Esophagus squamous epithelium (tissue), 5 donors: ENCODE measurements around the gene SLC35F3. TPM values are rescaled to one million over a fixed set of nuclear protein-coding genes. Genes with fewer than 3 reads are reported as not detected.

ENCODE experiments used
- DNase-seq: peaks from one replicate; lab custom pipeline; 2025; lab: John Stamatoyannopoulos, UW
- H3K27ac ChIP-seq, 4 donors: fragments of 200-600 bp; sonication (generic); one replicate each; pipeline ENCODE4 v1.5.1; 2016 to 2019; ENCODE audit warnings: mild to moderate bottlenecking in 1 of 4
- H3K27me3 ChIP-seq, 4 donors: fragments of 200-600 bp; sonication (generic); 1 replicate in 3 of 4; 2 replicates in 1 of 4; pipeline versions ENCODE4 v1.5.1 to v1.6.0; 2017 to 2021; ENCODE audit warnings: antibody characterized with exemption in 1 of 4
- H3K36me3 ChIP-seq, 3 donors: fragments of 200-600 bp; sonication (generic); one replicate each; pipeline ENCODE4 v1.5.1; 2016 to 2019
- H3K4me1 ChIP-seq, 3 donors: fragments of 200-600 bp; sonication (generic); one replicate each; pipeline ENCODE4 v1.5.1; 2017 to 2019
- H3K4me3 ChIP-seq, 4 donors: fragments of 200-600 bp; sonication (generic); 1 replicate in 3 of 4; 2 replicates in 1 of 4; pipeline ENCODE4 v1.5.1; 2016 to 2019; ENCODE audit warnings: mild to moderate bottlenecking in 2 of 4, moderate library complexity in 1 of 4
- H3K9me3 ChIP-seq, 3 donors: fragments of 200-600 bp; sonication (generic); one replicate each; pipeline ENCODE4 v1.5.1; 2016 to 2019
- POLR2A ChIP-seq, 4 donors: fragments of 450-650 bp; IDR thresholded peaks; one replicate each; pipeline ENCODE4 v1.6.1; 2017; ENCODE audit warnings: antibody characterized with exemption in 4 of 4, mild to moderate bottlenecking in 4 of 4, moderate library complexity in 3 of 4
- WGBS, 2 donors: methylation state at CpG; one replicate each; pipeline ENCODE4 v1.1.5; 2018; 5-methylcytosine and 5-hydroxymethylcytosine counted together
- intact Hi-C: fragments of 100-400 bp; cut with DNase I; formaldehyde crosslinking; loops from one replicate; pipeline ENCODE4 v1.15.0; 2022
- total RNA-seq, 4 donors: library from RNA; depleted of rRNA; stranded (reverse); fragments of >200 nt; gene quantifications; one replicate each; pipeline ENCODE4 v1.1.0, GENCODE V29; 2016
- TF ChIP-seq, protein P1 (sequence below), 6 experiments: fragments of 450-650 bp in 4 of 6; fragments of 200-600 bp in 2 of 6; sonication (generic) in 2 of 6; IDR thresholded peaks; one replicate each; pipeline ENCODE4 v1.5.1; 2016 to 2019; ENCODE audit warnings: antibody characterized with exemption in 6 of 6, mild to moderate bottlenecking in 4 of 6, moderate library complexity in 4 of 6
- donor health status: DM: yes; HTN: yes; CAD: no.

The SLC35F3 gene
- total RNA-seq, 4 donors from 2014 or later: 0.13 to 0.99 (median 0.55) TPM

DNA sequence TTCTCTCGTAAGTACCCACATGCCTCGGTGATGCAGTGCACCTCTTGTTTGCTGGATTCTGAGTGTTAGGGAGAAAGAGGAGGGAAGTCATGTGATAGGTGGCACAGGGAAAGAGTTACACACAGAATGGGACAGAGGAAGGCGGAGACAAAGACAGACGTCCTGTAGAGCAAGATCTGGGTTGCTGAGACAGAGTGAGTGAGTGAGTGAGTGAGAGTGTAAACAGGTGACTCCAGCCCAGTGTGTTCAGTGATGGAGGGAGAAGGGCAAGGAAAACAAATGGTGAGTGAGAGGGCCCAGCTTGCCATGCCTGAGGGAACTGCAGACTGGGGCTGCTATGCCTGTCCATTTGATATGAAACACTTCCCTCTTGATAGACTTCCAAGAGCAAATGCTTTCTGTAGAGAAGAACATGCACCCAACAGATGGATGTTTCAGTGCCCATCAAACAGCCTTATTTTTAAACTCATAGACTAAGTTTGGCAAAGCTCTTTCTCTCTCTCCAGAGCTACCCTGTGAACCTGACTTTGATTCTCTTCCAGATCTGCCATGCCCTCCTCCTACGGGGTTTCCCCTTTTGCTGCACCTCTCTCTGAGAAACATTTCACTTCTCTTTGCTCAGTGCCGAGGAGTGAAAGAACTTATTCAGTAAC, 258.9 kb downstream of the SLC35F3 start:
- no peak for DNase-seq
- WGBS, 2 donors: 30 to 60% methylated on average over 6 of the region's 6 CpGs
- Histone ChIP-seq H3K27me3 (peaks cover 0 to 52% (median 0%) of the 10 kb centered on the region in 4 donors), H3K9me3 (no peaks in the 10 kb centered on the region), H3K4me3 (no peak overlapping the region), H3K4me1 (no peaks in the 10 kb centered on the region), H3K27ac (no peak overlapping the region), H3K36me3 (no peaks in the 10 kb centered on the region)
- intact Hi-C loops: no loop called here
- TF ChIP-seq, protein P1, sequence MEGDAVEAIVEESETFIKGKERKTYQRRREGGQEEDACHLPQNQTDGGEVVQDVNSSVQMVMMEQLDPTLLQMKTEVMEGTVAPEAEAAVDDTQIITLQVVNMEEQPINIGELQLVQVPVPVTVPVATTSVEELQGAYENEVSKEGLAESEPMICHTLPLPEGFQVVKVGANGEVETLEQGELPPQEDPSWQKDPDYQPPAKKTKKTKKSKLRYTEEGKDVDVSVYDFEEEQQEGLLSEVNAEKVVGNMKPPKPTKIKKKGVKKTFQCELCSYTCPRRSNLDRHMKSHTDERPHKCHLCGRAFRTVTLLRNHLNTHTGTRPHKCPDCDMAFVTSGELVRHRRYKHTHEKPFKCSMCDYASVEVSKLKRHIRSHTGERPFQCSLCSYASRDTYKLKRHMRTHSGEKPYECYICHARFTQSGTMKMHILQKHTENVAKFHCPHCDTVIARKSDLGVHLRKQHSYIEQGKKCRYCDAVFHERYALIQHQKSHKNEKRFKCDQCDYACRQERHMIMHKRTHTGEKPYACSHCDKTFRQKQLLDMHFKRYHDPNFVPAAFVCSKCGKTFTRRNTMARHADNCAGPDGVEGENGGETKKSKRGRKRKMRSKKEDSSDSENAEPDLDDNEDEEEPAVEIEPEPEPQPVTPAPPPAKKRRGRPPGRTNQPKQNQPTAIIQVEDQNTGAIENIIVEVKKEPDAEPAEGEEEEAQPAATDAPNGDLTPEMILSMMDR (IDR thresholded peaks at IDR 0.05): no peak
- no peak for TF ChIP-seq POLR2A (IDR thresholded peaks at IDR 0.05)

DNA sequence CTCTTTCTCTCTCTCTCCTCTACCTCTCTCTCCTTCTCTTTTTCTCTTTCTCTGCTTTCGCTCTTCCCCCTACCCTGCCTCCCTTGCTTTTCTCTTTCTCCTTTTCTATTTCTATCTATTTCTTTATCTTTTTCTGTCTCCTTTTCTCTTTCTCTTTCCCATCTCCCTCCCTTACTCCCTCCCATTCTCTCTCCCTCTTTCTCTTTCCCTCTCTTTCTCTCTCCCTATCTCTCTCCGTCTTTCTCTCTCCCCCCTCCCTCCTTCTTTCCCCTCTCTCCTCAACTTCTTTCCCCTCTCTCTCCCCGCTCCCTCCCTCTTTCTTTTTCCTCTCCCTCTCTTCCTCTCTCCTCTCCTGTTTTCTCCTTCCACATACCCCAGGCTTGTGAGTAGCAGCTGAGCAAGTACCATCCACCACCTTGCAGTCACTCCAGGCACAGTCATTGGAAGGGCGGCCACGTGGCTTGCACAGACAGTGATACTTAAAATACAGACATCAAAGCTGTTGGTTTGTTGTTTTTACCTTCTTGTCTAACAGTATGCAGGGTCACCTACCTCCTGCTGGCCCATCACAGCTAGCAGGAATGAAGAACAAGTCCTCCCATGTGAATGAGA, 259.7 kb downstream of the SLC35F3 start:
- intact Hi-C loops: no loop called here
- Histone ChIP-seq H3K4me1 (no peaks in the 10 kb centered on the region), H3K27me3 (peaks cover 0 to 53% (median 0%) of the 10 kb centered on the region in 4 donors), H3K9me3 (no peaks in the 10 kb centered on the region), H3K36me3 (no peaks in the 10 kb centered on the region), H3K27ac (no peak overlapping the region), H3K4me3 (no peak overlapping the region)
- TF ChIP-seq, protein P1 (IDR thresholded peaks at IDR 0.05): no peak
- no peak for TF ChIP-seq POLR2A (IDR thresholded peaks at IDR 0.05)
- DNase-seq: no peak
- 56 to 62% methylated on average over 5 of the region's 5 CpGs for WGBS, 2 donors

DNA sequence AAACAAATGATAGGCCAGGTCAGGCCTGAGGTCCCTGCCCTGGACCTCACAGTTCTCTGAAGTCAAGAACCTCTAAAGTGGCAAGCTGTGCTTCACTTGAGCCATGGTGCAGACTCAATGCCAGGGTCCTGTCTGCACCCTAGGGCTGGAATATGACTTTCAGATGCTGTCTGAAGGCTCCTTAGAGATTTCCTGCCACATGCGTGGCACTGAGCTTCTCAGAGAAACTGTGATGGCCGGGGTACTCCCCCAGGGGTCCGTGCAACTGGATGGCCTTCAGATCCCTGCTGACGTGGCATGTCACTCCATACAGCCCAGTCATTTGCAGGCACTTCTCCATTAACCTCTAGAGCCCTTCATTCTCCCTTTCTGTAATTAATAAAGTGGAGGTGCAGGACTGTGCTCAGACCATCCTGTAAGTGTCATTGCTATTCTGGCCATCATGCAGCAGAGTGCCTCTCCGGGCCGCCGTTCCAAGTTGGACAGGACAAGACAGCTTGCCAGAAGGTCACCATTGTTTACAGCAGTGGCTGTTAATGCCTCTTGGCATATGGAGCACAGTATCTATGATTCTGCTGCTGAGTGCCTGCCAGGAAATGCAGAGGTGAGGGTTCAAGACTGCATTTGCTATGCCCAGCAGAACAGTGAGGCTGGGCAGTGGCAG, 263.7 kb downstream of the SLC35F3 start:
- Histone ChIP-seq H3K4me3 (no peak overlapping the region), H3K27me3 (peaks cover 0 to 45% (median 0%) of the 10 kb centered on the region in 4 donors), H3K36me3 (no peaks in the 10 kb centered on the region), H3K27ac (no peak overlapping the region), H3K9me3 (no peaks in the 10 kb centered on the region), H3K4me1 (no peaks in the 10 kb centered on the region)
- TF ChIP-seq, protein P1 (IDR thresholded peaks at IDR 0.05): no peak
- TF ChIP-seq POLR2A (IDR thresholded peaks at IDR 0.05): no peak
- DNase-seq: no peak
- intact Hi-C loops: no loop called here
- WGBS, 2 donors: 68% methylated on average over 4 of the region's 7 CpGs; no CpG with 5 or more reads in 1 of the 2 donors

DNA sequence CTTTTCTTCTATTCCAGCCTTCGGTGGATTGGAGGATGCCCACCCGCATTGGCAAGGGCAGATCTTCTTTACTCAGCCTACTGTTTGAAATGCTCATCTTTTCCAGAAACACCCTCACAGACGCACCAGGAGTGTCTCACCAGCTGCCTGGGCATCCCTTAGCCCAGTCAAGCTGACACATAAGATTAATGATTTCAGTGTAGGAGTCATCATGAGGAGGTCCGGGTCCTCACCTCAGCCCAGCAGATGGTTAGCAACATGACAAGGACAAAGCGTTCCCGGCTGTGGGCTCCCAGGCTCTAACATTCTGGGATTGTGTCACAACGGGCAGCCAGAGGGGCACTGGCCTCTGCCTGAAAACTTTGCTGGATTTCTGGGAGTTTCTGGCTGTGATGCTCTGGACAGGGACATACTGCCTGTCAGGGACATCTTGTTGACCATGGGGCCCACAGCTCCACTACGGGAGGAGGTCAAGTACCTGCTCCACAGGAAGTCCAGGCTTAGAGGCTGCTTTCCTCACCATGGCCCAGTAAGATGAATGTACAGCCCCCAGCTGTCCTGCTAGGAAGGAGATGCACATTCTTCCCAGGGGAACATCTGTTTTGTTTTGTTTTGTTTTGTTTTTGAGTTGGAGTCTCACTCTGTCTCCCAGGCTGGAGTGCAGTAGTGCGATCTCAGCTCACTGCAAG, 264.8 kb downstream of the SLC35F3 start:
- Histone ChIP-seq H3K27me3 (peaks cover 0 to 42% (median 0%) of the 10 kb centered on the region in 4 donors), H3K9me3 (no peaks in the 10 kb centered on the region), H3K36me3 (no peaks in the 10 kb centered on the region), H3K27ac (no peak overlapping the region), H3K4me1 (no peaks in the 10 kb centered on the region), H3K4me3 (no peak overlapping the region)
- 80 to 95% methylated on average over 5 to 7 of the region's 9 CpGs for WGBS, 2 donors
- no peak for DNase-seq
- intact Hi-C loops: no loop called here
- TF ChIP-seq, protein P1 (IDR thresholded peaks at IDR 0.05): no peak
- no peak for TF ChIP-seq POLR2A (IDR thresholded peaks at IDR 0.05)
